Measurements from ENCODE around the gene GPAT3.

DNA sequence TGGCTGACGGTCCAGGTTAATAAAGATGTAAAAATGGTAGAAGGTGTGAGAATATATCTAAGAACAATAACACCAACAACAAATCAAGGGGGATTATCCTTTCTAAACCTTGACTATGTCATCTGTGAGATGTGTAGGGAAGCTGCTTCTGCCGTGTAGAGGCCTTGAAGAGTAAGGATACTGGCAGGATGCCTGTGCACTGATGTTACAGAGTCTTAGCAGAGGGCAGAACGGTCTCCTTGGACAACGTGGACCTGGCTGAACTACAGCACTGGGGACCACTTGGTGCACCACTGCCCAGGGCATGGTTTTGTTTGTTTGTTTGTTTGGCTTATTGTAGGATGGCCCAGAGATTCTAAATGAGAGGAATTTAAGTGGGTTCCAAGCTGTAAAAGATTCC, 33.5 kb downstream of the GPAT3 start:
- TF ChIP-seq CTCF (IDR thresholded peaks at IDR 0.05; ENCODE audit: low read length): no peak
- no peak for TF ChIP-seq EZH2 (IDR thresholded peaks at IDR 0.05; ENCODE audit: borderline replicate concordance, low read length)
